Activated CD4-positive, CD25-positive, alpha-beta regulatory T cell treated with anti-CD3 and anti-CD28 coated beads, Interleukin-2, amount 50 U/mL, for 24 hours (primary cell): ENCODE results near the gene SP6.

Source experiments
- ATAC-seq, 2 donors: fragments of 150-1000 bp; cut with Tn5 transposase; one replicate each; pipeline ENCODE4 v1.10.0; 2021; ENCODE audit warnings: mild to moderate bottlenecking in 1 of 2, moderate library complexity in 1 of 2

Gene SP6

GRCh38 chr17:47853616-47854015 is 2.7 kb upstream of the SP6 start:
- ATAC-seq: no peak

- ATAC-seq: no peak
Measured at GRCh38 chr17:47852113-47852949, 1.4 kb upstream of the SP6 start.

DNA sequence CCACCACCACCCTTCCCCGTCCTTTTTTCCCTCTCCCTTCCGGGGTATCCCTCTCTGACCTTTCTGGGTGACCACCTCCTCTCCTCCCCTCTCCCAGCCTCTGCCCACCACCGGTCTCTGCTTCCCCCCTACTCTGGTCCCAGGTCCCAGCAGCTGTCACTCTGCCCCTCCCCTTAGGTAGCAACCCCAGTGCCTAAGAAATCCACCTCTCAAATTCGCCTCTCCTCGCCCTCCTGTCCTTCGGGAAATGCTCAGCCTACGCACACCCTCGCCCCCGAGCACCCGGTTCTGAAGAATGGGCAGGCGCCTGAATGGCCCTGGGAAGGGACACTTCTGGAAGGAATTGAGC is 775 bp upstream of the SP6 start:
- no peak for ATAC-seq

DNA sequence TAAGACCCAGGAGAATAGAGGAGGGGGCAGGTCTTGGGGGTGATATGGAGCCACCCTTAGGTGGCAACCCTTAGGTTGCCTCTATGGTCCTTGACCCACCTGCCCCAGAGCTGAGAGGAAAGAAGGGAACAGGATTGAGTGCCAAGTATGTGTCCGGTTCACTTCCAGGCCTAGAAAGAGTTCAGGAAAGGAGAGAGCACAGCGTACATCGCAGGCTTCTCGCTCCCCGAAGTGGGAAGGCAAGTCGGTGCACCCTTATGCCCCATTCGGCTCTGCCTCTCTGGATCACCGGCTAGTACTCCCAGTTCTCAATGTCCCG is 631 bp downstream of the SP6 start:
- no peak for ATAC-seq

GRCh38 chr17:47848198-47848513 is 2.8 kb downstream of the SP6 start:
- ATAC-seq: no peak

GRCh38 chr17:47847341-47848197 is 3.4 kb downstream of the SP6 start:
- no peak for ATAC-seq

GRCh38 chr17:47846716-47847340 is 4.1 kb downstream of the SP6 start:
- ATAC-seq: no peak

DNA sequence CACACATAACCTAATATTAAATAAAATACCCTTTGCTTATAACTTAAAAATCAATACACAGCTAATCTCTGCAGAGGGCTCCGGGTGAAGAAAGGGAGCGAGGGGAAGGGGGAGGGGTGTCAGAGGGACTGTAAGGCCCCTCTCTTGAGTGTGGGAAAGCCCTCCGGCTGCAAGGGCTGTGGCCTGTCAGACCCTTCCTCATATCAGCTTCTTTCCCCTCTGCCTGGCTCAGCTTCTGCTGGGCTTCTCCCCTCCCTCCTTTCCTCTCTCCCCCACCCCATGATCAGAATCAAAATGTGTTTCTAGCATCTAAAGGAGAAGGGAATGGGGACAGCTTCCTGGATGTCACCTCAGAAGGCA is 5.3 kb downstream of the SP6 start:
- no peak for ATAC-seq

DNA sequence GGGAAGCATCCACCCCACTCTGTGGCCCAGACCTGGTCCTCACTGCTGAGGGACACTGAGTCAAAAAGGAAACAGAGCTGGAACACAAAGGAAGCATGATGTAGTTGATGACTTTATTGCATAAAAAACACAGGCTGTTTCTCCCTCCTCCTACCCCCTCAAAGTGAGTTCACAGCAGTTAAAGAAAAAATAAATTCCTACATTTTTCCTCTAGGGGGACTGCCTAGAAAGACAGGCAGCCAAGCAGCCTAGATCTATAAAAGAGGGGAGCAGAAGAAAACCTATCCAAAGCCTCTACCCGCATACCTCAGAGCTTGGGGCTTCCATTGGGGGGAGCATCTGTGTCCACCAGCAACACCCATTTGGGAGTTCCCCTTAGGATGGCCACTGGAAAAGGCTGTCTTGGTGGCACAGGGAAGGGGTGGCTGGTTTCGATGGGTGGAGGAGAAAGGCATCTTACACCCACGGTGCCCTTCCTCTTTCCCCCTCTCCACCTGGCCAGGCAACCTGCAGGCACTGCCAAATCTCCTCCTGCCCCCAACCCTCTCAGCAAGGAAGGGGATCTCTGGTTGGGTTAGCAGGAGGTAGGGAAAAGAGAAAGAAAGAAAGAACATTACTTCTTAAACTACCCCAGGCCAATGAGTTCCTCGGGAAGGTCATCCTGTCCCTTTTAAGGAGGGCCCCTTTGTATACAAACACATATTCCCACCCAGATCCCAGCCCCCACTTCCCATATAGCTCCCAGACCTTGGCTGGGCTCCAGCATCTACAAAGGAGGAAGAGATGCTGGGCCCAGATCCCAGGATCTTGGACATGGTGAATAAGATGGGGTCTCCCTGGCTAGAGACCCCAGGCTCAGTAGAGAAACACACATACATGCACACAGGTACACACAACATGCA is 5.9 kb downstream of the SP6 start:
- no peak for ATAC-seq

GRCh38 chr17:47844227-47844626 is 6.7 kb downstream of the SP6 start:
- no peak for ATAC-seq

GRCh38 chr17:47843391-47843730 is 7.6 kb downstream of the SP6 start:
- ATAC-seq: no peak

DNA sequence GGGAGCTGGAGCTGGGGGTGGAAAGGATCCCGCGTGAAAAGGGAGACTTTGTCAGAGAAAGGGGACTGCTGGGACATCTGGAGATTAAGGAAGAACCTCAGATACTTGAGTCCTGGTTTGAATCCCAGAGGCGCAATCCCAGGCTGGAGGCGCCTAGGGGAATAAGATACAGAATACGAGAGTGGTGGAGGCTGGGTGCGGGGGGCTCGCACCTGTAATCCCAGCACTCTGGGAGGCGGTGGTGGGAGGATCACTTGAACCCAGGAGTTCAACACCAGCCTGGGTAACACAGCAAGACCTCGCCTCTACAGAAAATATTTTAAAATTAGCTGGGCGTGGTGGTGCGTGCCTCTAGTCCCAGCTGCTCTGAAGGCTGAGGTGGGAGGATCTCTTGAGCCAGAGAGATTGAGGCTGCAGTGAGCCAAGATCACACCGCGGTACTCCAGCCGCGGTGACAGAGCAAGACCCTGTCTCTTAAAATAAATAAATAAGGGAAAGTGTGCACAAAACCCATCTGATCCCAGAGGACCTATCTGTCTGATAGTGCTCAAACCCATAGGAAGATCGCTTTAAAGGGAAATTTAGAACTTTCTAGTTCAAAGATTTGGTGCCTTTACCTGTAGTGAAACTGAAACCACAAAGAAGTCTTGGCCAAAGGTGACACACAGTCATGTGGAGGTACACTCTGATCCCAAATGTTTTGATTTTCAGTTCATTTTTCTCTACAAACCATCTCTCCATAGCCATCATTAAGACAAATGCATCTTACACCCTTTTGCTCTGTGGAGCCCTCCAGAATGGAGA is 9.3 kb downstream of the SP6 start:
- ATAC-seq: no peak

GRCh38 chr17:47840742-47841487 is 10.0 kb downstream of the SP6 start, which contains the start of gene SCRN2:
Gene SCRN2 (minus strand): TSS chr17:47841273. CDS start chr17:47840843, 430 bp downstream.
- peak; percentile 90 to 91 for ATAC-seq

DNA sequence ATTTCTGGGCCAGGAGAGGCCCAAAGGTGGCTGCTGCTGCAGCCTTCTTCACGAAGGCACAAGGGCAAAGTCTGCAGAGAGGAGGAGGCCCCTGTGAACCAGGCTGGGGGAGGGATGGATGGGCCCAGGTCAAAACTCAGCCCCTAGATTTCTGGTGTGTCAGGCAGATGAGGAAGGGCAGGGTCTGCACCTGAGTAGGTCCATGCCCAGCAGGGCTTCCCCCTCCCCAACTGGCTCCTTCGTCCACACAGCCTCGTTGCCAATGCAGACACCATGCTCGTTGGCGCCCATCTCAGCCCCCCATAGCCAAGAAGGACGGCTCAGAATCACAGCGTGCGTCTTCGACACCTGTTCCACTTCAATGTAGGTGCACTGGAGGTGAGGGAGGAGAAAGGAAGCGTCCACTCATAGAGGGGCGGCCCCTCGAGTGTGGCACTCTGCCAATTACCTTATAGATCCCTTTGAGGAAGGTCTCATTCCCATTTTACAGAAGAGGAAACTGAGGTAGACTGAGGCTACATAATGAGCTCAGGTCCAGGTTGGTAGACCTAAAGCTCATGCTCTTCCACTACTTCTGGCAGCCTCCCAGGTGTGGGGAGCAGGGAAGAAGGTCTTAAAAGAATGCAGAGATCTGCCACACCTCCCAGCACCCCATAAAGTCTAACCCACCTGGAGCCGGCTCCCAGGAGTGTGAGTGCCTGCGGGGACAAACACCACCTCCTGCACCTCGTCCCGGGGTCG is 10.8 kb downstream of the SP6 start:
- ATAC-seq: no peak

GRCh38 chr17:47839071-47839470 is 11.9 kb downstream of the SP6 start:
- no peak for ATAC-seq

DNA sequence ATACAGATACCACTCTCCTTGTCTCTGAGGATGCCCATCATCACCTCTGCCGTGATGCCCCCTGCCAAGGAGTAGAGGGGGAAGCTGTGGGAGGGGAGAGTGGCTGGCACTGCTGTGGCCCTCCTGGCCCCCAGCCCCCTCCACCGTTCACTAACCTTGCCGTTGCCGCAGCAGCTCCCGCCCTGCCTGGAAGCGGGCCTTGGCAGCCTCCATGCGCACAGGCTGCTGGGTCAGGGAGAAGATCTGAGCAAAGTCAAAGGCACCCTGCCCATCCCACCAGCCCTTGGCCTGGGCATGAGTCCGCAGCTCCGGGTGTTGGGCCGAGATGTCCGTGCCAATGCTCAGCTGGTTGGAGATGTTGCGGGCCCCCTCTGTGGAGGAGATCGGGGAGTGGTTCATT is 12.3 kb downstream of the SP6 start:
- ATAC-seq: no peak

- no peak for ATAC-seq
Measured at GRCh38 chr17:47837401-47838039, 13.4 kb downstream of the SP6 start.

GRCh38 chr17:47836601-47837000 is 14.4 kb downstream of the SP6 start:
- no peak for ATAC-seq

GRCh38 chr17:47834756-47835155 is 16.2 kb downstream of the SP6 start:
- ATAC-seq: no peak

DNA sequence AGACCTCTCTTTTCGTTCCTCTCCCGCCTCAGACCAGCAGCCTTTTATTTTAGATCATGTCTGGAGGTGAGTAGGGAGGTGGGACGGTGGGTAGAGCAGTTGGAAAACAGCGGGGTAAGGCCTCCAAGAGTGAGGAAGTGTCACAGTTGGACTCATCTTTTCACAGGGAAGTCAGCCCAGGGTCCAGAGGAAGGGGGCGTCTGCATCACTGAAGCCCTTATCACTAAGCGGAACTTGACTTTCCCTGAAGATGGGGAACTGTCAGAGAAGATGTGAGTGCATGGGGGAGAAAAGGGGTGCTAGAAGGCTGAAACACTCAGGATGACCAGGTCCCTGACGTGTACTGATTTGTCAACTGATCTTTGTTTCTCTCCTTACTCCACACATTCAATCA is 19.0 kb downstream of the SP6 start:
- ATAC-seq: no peak
